PC-9 (cell line): ENCODE data around the gene POU3F2. TPM values are rescaled to one million over a fixed set of nuclear protein-coding genes. Genes with fewer than 3 reads are reported as not detected.

Experiments used
- BruUV-seq: library from RNA; stranded (reverse); fragments of 400-500 nt; replicated peaks from 2 replicates; lab custom pipeline; 2021; lab: Mats Ljungman, UMichigan
- CTCF ChIA-PET: fragments of 300-600 bp; sonication (Branson Sonifier 250); formaldehyde crosslinking; loops from one replicate; lab custom pipeline; 2022; ENCODE audit warnings: antibody characterized with exemption; lab: Charles Lee
- POLR2A ChIA-PET: fragments of 300-600 bp; sonication (Branson Sonifier 250); formaldehyde crosslinking; loops from one replicate; lab custom pipeline; 2022; ENCODE audit warnings: antibody characterized with exemption; ENCODE audit not compliant: unreplicated experiment; lab: Charles Lee
- DNase-seq, 2 experiments: peaks; one replicate each; pipeline versions ENCODE4 v3.0.0 to v3.0.0-alpha.2; 2015 to 2022; ENCODE audit warnings: mixed read lengths in 1 of 2
- H2AFZ ChIP-seq: fragments of 200-600 bp; sonication (generic); 2 replicates; pipeline ENCODE4 v1.8.1; 2017; ENCODE audit warnings: antibody characterized with exemption
- H3F3A ChIP-seq: fragments of 200-600 bp; sonication (generic); 2 replicates; pipeline ENCODE4 v1.8.1; 2017; ENCODE audit warnings: antibody characterized with exemption, mild to moderate bottlenecking, low read depth; ENCODE audit not compliant: insufficient read depth
- H3K27ac ChIP-seq: fragments of 200-600 bp; sonication (generic); 2 replicates; pipeline ENCODE4 v1.6.1; 2016; ENCODE audit warnings: mixed run types
- H3K27me3 ChIP-seq: fragments of 200-600 bp; sonication (generic); 2 replicates; pipeline ENCODE4 v1.6.1; 2016; ENCODE audit warnings: low read depth, mixed run types; ENCODE audit not compliant: insufficient read depth
- H3K36me3 ChIP-seq: fragments of 200-600 bp; sonication (generic); 2 replicates; pipeline ENCODE4 v1.6.1; 2016; ENCODE audit warnings: low read depth, mixed run types
- H3K4me1 ChIP-seq: fragments of 200-600 bp; sonication (generic); replicated peaks from 2 replicates; pipeline ENCODE4 v1.6.1; 2016; ENCODE audit warnings: mixed run types; ENCODE audit not compliant: insufficient read depth
- H3K4me2 ChIP-seq: fragments of 200-600 bp; sonication (generic); 2 replicates; pipeline ENCODE4 v1.6.1; 2017; ENCODE audit warnings: mixed run types
- H3K4me3 ChIP-seq: fragments of 200-600 bp; sonication (generic); 2 replicates; pipeline ENCODE4 v1.6.1; 2016; ENCODE audit warnings: mixed run types
- H3K79me2 ChIP-seq: fragments of 200-600 bp; sonication (generic); 2 replicates; pipeline ENCODE4 v1.6.1; 2017; ENCODE audit warnings: low read depth, mixed run types
- H3K9me2 ChIP-seq: fragments of 200-600 bp; sonication (generic); 2 replicates; pipeline ENCODE4 v1.8.1; 2017; ENCODE audit warnings: mild to moderate bottlenecking; ENCODE audit not compliant: insufficient read depth
- H3K9me3 ChIP-seq: fragments of 200-600 bp; sonication (generic); 2 replicates; pipeline ENCODE4 v1.8.1; 2016; ENCODE audit warnings: low read depth; ENCODE audit not compliant: insufficient read depth
- H4K20me1 ChIP-seq: fragments of 200-600 bp; sonication (generic); 2 replicates; pipeline ENCODE4 v1.8.1; 2017; ENCODE audit not compliant: insufficient read depth
- EZH2 ChIP-seq: fragments of 200-600 bp; sonication (generic); IDR thresholded peaks from 2 replicates; pipeline ENCODE4 v1.8.0; 2017; ENCODE audit warnings: antibody characterized with exemption, low read depth
- intact Hi-C: fragments of 100-400 bp; cut with micrococcal nuclease; formaldehyde crosslinking; loops from one replicate; pipeline ENCODE4 v1.10.0; 2022; ENCODE audit not compliant: unreplicated experiment
- total RNA-seq: library from RNA; stranded (reverse); gene quantifications from 2 replicates; pipeline ENCODE4 v1.2.3, GENCODE V29; 2021
- TF ChIP-seq, protein P1 (sequence below): fragments of 200-600 bp; sonication (generic); conservative IDR thresholded peaks from 2 replicates; pipeline ENCODE4 v1.6.1; 2017; ENCODE audit warnings: mixed run types, antibody characterized with exemption, mild to moderate bottlenecking, moderate library complexity

POU3F2 gene
- total RNA-seq, 1 experiment from 2014 or later = not detected

DNA sequence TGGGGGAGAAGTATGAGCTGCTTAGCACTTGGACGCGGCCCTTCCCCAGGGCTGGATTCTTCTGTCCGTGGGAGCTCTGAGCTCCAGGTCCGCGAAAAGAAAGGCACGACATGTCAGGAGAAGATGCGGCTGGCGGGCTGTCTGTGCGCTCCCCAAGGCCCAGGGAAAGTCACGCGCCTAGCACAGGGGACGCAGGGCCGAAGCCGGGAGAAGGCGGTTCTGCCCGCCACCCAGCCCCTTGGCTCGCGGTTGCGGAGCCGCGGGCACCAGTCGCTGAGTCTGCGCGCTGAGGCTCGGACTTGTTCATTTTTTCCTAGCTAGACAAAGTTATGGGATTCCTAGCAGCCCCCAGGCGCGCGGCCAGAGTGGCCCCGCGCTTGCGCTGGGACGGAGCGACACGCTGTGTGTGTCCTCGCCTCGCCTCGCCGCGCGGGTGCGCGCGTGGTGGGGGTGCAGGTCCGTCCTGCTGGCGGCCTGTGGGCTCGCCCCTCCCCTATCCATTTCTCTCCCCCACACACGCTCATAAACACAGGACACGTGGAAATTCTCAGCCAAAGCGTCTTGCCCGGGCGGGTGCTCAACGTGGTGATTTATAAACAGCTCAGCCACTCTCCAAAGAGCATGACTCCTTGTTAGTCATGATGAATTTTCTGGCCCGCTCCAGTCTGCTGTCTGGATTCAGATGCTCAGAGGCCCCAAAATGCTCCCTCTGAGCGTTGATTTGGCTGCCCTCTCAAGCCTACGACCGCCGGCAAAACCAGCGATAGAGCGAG lies 1.9 kb upstream of the POU3F2 start:
- 0 out of 2 replicates have a peak, but pooled peaks cover 3% of the 10 kb centered on the region for H3K4me1 ChIP-seq
- H3K9me3 ChIP-seq = no peaks in the 10 kb centered on the region
- ChIA-PET CTCF (no interaction called here), POLR2A (no interaction called here)
- no TSS peak for BruUV-seq
- H3K36me3 ChIP-seq = no peaks in the 10 kb centered on the region
- H3K4me3 ChIP-seq = no peak overlapping the region
- no peak for DNase-seq
- no peaks in the 10 kb centered on the region for H4K20me1 ChIP-seq
- H3K27ac ChIP-seq = no peak overlapping the region
- TF ChIP-seq, protein P1, sequence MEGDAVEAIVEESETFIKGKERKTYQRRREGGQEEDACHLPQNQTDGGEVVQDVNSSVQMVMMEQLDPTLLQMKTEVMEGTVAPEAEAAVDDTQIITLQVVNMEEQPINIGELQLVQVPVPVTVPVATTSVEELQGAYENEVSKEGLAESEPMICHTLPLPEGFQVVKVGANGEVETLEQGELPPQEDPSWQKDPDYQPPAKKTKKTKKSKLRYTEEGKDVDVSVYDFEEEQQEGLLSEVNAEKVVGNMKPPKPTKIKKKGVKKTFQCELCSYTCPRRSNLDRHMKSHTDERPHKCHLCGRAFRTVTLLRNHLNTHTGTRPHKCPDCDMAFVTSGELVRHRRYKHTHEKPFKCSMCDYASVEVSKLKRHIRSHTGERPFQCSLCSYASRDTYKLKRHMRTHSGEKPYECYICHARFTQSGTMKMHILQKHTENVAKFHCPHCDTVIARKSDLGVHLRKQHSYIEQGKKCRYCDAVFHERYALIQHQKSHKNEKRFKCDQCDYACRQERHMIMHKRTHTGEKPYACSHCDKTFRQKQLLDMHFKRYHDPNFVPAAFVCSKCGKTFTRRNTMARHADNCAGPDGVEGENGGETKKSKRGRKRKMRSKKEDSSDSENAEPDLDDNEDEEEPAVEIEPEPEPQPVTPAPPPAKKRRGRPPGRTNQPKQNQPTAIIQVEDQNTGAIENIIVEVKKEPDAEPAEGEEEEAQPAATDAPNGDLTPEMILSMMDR = no peak
- TF ChIP-seq EZH2 = no peak
- intact Hi-C loops = no loop called here
- 0 out of 2 replicates have a peak, but pooled peaks cover 2% of the 10 kb centered on the region for H3K27me3 ChIP-seq
- H3F3A ChIP-seq = no peaks in the 10 kb centered on the region
- no peak overlapping the region for H2AFZ ChIP-seq
- no peaks in the 10 kb centered on the region for H3K79me2 ChIP-seq
- H3K4me2 ChIP-seq = no peak overlapping the region
- no peaks in the 10 kb centered on the region for H3K9me2 ChIP-seq

DNA sequence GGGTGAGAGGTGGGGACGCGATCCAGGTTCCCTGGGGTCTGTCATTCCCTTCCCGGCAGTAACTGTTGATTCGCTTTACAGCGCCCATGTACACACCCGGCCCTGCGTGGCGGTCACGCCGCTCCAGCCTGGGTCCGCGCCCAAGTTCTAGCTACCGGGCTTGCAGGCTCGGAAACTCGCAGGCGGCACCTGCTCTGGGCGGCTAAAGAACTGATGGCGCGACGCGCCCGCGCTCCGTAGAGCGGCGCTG lies 1.4 kb upstream of the POU3F2 start:
- Histone ChIP-seq H3K9me2 (no peaks in the 10 kb centered on the region), H4K20me1 (no peaks in the 10 kb centered on the region), H3K9me3 (no peaks in the 10 kb centered on the region), H3K27me3 (no peaks in the 10 kb centered on the region), H3K4me3 (no peak overlapping the region), H3K79me2 (no peaks in the 10 kb centered on the region), H3K36me3 (no peaks in the 10 kb centered on the region), H3K4me2 (no peak overlapping the region), H2AFZ (no peak overlapping the region), H3K4me1 (0 out of 2 replicates have a peak, but pooled peaks cover 3% of the 10 kb centered on the region), H3F3A (no peaks in the 10 kb centered on the region), H3K27ac (no peak overlapping the region)
- no peak for DNase-seq
- TF ChIP-seq, protein P1 = no peak
- TF ChIP-seq EZH2 = no peak
- POLR2A ChIA-PET = no interaction called here
- CTCF ChIA-PET = no interaction called here
- intact Hi-C loops = no loop called here
- no TSS peak for BruUV-seq

DNA sequence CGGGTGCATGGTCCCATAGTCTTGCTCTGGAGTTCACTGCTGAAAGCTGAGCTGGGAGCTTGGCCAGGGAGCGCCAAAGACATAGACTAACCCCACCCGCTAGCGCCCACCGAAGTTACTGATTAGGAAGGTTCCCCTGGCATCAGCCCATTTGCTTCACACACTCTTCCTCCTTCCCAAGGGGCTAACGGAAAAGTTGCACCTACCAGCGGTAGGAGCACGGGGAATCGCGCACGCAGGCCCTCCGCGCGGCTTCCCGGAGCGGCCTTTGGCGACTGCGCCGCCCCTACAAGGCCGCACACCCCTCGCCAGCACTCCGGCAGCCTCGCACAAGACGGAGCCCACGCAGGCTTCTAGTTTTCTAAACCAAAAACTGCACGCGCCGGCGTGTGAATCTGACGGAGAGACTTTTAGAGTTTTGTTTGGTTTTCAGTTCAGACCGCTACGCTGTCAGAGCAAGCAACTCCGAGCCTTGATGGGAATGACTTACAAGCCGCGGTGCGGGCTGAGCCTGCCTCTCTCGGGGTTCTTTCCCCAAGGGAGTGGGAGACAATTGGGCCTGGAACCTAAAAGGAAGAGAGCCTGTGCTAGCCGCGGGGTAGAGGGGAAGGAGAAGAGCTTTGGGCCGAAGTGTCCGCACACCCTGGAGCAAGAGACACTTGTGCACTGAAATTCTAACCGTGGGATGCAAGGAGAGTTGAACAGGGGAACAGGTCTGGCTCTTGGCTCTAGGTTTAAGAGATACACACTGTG lies 891 bp upstream of the POU3F2 start:
- Histone ChIP-seq H3K4me3 (peak overlapping the region; percentile 56; the same call in 1 of the 2 replicates), H4K20me1 (no peaks in the 10 kb centered on the region)

More for the DNA sequence above, 891 bp upstream of the POU3F2 start:
- BruUV-seq = no TSS peak
- Histone ChIP-seq H3K36me3 (no peaks in the 10 kb centered on the region), H3K9me2 (no peaks in the 10 kb centered on the region), H3K4me1 (0 out of 2 replicates have a peak, but pooled peaks cover 3% of the 10 kb centered on the region), H3K79me2 (no peaks in the 10 kb centered on the region), H3K27ac (no peak overlapping the region), H2AFZ (peak overlapping the region; percentile 67; the same call in 1 of the 2 replicates), H3K9me3 (no peaks in the 10 kb centered on the region), H3K27me3 (no peaks in the 10 kb centered on the region), H3F3A (no peaks in the 10 kb centered on the region), H3K4me2 (peak overlapping the region; percentile 83)
- intact Hi-C loops = no loop called here
- POLR2A ChIA-PET = no interaction called here
- CTCF ChIA-PET = no interaction called here
- TF ChIP-seq, protein P1 = no peak
- TF ChIP-seq EZH2 = no peak
- no peak for DNase-seq
